Articular chondrocyte of knee joint (primary cell): ENCODE data around the gene GPAM. TPM values are rescaled to one million over a fixed set of nuclear protein-coding genes. Genes with fewer than 3 reads are reported as not detected.

Experiments used
- total RNA-seq: library from RNA; depleted of rRNA; stranded (reverse); fragments of >200 nt; gene quantifications from 2 replicates; pipeline ENCODE4 v1.2.3, GENCODE V29; 2012

GPAM gene, protein sequence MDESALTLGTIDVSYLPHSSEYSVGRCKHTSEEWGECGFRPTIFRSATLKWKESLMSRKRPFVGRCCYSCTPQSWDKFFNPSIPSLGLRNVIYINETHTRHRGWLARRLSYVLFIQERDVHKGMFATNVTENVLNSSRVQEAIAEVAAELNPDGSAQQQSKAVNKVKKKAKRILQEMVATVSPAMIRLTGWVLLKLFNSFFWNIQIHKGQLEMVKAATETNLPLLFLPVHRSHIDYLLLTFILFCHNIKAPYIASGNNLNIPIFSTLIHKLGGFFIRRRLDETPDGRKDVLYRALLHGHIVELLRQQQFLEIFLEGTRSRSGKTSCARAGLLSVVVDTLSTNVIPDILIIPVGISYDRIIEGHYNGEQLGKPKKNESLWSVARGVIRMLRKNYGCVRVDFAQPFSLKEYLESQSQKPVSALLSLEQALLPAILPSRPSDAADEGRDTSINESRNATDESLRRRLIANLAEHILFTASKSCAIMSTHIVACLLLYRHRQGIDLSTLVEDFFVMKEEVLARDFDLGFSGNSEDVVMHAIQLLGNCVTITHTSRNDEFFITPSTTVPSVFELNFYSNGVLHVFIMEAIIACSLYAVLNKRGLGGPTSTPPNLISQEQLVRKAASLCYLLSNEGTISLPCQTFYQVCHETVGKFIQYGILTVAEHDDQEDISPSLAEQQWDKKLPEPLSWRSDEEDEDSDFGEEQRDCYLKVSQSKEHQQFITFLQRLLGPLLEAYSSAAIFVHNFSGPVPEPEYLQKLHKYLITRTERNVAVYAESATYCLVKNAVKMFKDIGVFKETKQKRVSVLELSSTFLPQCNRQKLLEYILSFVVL
- 12.4 and 12.9 TPM in 2 replicates for total RNA-seq

DNA sequence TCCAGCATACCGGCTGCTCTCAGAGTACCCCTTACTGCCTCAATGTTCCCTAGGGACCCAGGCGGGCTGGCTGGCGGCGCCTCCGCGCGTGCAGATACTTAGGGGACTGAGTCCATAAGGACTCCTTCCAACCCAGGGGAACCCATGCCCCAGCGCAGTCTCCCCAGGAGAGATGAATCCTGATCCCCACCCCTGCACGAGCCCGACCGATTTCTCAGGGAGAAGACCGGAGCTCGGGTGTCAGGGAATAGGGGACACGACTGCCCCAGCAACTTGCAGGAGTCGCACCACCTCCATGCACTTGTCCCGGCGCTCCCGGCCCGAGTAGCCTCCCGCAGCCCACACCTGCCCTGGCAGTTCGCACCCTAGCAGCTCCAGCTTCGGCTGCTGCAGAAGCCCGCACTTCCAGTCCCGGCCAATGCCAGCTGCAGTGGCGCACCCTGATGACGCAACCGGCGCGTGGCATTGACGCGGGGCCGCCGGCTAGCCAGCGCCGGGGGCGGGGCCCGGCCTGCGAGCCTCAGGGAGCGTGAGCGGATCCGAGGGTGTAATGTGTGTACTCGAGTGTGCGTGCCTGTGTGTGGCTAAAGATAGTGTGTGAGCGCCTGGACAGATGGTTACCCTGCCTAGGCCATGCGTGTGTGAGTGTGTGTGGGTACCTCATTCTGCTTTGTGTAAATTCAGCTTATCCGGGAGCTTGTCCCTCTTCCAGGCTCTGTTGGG lies at the start of gene GPAM:
Gene GPAM (minus strand): TSS at position 437 of the 723 bp plus-strand sequence. CDS start 1,981 bp downstream, outside the sequence.

Other genes starting within 250 kb of the GPAM start
- under 0.01 TPM in 1 of 2 replicates, not detected in the other for gene TECTB, start 99.6 kb upstream of the GPAM start, total RNA-seq
- gene ACSL5, start 190.4 kb upstream of the GPAM start, total RNA-seq, result 10.2 and 11.8 TPM in 2 replicates